Astrocyte (in vitro differentiated cells and primary cell): ENCODE measurements around the gene GRIN3B. TPM values are rescaled to one million over a fixed set of nuclear protein-coding genes. Genes with fewer than 3 reads are reported as not detected.

Experiments used
- DNase-seq: peaks from one replicate; pipeline ENCODE4 v3.0.0-alpha.2; 2010; ENCODE audit warnings: low read depth
- FAIRE-seq: peaks from 2 replicates; lab custom pipeline; 2011; peaks lifted over from hg19 to GRCh38; lab: Jason Lieb, UNC
- H2AFZ ChIP-seq: 2 replicates; pipeline ENCODE4 v1.6.0; 2012; ENCODE audit warnings: low read depth, low read length, inconsistent platforms
- H3K27ac ChIP-seq: 2 replicates; pipeline ENCODE4 v1.5.1; 2011; ENCODE audit warnings: low read depth, low read length, inconsistent platforms
- H3K27me3 ChIP-seq: 2 replicates; pipeline ENCODE4 v1.6.0; 2011; ENCODE audit warnings: low read length, inconsistent platforms; ENCODE audit not compliant: insufficient read depth
- H3K36me3 ChIP-seq: 2 replicates; pipeline ENCODE4 v1.5.1; 2011; ENCODE audit warnings: low read length, inconsistent platforms; ENCODE audit not compliant: insufficient read depth
- H3K4me1 ChIP-seq: 2 replicates; pipeline ENCODE4 v1.5.1; 2011; ENCODE audit warnings: low read length, inconsistent platforms; ENCODE audit not compliant: insufficient read depth
- H3K4me2 ChIP-seq: 2 replicates; pipeline ENCODE4 v1.6.0; 2012; ENCODE audit warnings: low read length, inconsistent platforms
- H3K4me3 ChIP-seq: 2 replicates; pipeline ENCODE4 v1.5.1; 2011; ENCODE audit warnings: low read depth, mild to moderate bottlenecking, low read length, inconsistent platforms; ENCODE audit not compliant: insufficient read depth
- H3K79me2 ChIP-seq: 2 replicates; pipeline ENCODE4 v1.6.0; 2012; ENCODE audit warnings: mild to moderate bottlenecking, low read length, inconsistent platforms; ENCODE audit not compliant: insufficient read depth
- H3K9ac ChIP-seq: 2 replicates; pipeline ENCODE4 v1.6.0; 2012; ENCODE audit warnings: mild to moderate bottlenecking, low read length, inconsistent platforms
- H3K9me3 ChIP-seq: 2 replicates; pipeline ENCODE4 v1.5.1; 2012; ENCODE audit warnings: low read depth, mild to moderate bottlenecking, low read length, inconsistent platforms; ENCODE audit not compliant: insufficient read depth
- H4K20me1 ChIP-seq: 2 replicates; pipeline ENCODE4 v1.6.0; 2012; ENCODE audit warnings: low read length, inconsistent platforms; ENCODE audit not compliant: insufficient read depth
- H3K27ac Mint-ChIP-seq: one replicate; pipeline ENCODE4 v1.8.0; 2021; ENCODE audit warnings: mild to moderate bottlenecking, mixed read lengths; ENCODE audit not compliant: unreplicated experiment
- H3K27me3 Mint-ChIP-seq: one replicate; pipeline ENCODE4 v1.8.0; 2021; ENCODE audit warnings: low read depth, mixed read lengths; ENCODE audit not compliant: unreplicated experiment
- H3K36me3 Mint-ChIP-seq: one replicate; pipeline ENCODE4 v1.8.0; 2021; ENCODE audit warnings: low read depth, mixed read lengths; ENCODE audit not compliant: unreplicated experiment
- H3K4me1 Mint-ChIP-seq: one replicate; pipeline ENCODE4 v1.8.0; 2021; ENCODE audit warnings: low read depth, mixed read lengths; ENCODE audit not compliant: unreplicated experiment
- H3K4me3 Mint-ChIP-seq: one replicate; pipeline ENCODE4 v1.8.0; 2021; ENCODE audit warnings: mild to moderate bottlenecking, moderate library complexity, mixed read lengths; ENCODE audit not compliant: unreplicated experiment
- H3K9me3 Mint-ChIP-seq: one replicate; pipeline ENCODE4 v1.8.0; 2021; ENCODE audit warnings: mild to moderate bottlenecking, mixed read lengths; ENCODE audit not compliant: unreplicated experiment
- EZH2 ChIP-seq: IDR thresholded peaks from 2 replicates; pipeline ENCODE4 v1.6.1; 2012; ENCODE audit warnings: mild to moderate bottlenecking, low read length, inconsistent platforms; ENCODE audit not compliant: insufficient read depth
- total RNA-seq: library from RNA; stranded (reverse); gene quantifications from 2 replicates; pipeline ENCODE4 v1.2.1, GENCODE V29; 2021
- TF ChIP-seq, protein P1 (sequence below): IDR thresholded peaks from 2 replicates; pipeline ENCODE4 v1.5.1; 2011; ENCODE audit warnings: low read depth, mild to moderate bottlenecking, inconsistent platforms, low read length, moderate library complexity; ENCODE audit not compliant: insufficient read depth

The GRIN3B gene
- total RNA-seq, 1 donor from 2014 or later = 2.7 TPM

DNA sequence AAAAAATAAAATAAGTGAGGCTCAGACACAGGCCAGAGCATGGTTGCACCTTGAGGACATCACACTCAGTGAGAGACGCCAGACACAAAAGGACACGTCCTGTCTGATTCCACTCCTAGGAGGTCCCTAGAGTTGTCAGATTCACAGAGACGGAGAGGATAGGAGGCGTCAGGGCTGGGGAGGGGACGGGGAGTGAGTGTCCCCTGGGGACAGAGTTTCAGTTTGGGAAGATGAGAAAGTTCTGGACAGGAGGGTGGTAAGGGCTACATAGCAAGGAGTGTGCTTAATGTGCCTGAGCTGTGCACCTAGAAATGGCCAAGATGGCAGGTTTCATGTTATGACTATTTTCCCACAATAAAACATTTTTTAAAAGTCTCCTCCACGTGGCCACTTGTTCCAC is 2.2 kb upstream of the GRIN3B start:
- Histone ChIP-seq H3K27me3 (peaks cover 34% of the 10 kb centered on the region), H3K4me3 (no peak overlapping the region), H3K27ac (no peak overlapping the region), H4K20me1 (peaks cover 26% of the 10 kb centered on the region), H2AFZ (no peak overlapping the region), H3K4me1 (peaks cover 8% of the 10 kb centered on the region), H3K79me2 (no peaks in the 10 kb centered on the region), H3K36me3 (no peaks in the 10 kb centered on the region), H3K4me2 (no peak overlapping the region), H3K9me3 (no peaks in the 10 kb centered on the region), H3K9ac (no peak overlapping the region)
- Mint-ChIP-seq H3K9me3 (no peaks in the 10 kb centered on the region), H3K27ac (peak overlapping the region; percentile 34), H3K27me3 (peaks cover 20% of the 10 kb centered on the region), H3K4me1 (no peaks in the 10 kb centered on the region), H3K36me3 (peaks cover 2% of the 10 kb centered on the region), H3K4me3 (no peak overlapping the region)
- FAIRE-seq (no peak), DNase-seq (no peak)
- no peak for TF ChIP-seq EZH2
- TF ChIP-seq, protein P1, sequence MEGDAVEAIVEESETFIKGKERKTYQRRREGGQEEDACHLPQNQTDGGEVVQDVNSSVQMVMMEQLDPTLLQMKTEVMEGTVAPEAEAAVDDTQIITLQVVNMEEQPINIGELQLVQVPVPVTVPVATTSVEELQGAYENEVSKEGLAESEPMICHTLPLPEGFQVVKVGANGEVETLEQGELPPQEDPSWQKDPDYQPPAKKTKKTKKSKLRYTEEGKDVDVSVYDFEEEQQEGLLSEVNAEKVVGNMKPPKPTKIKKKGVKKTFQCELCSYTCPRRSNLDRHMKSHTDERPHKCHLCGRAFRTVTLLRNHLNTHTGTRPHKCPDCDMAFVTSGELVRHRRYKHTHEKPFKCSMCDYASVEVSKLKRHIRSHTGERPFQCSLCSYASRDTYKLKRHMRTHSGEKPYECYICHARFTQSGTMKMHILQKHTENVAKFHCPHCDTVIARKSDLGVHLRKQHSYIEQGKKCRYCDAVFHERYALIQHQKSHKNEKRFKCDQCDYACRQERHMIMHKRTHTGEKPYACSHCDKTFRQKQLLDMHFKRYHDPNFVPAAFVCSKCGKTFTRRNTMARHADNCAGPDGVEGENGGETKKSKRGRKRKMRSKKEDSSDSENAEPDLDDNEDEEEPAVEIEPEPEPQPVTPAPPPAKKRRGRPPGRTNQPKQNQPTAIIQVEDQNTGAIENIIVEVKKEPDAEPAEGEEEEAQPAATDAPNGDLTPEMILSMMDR = no peak

GRCh38 chr19:999379-999719 is 870 bp upstream of the GRIN3B start:
- Mint-ChIP-seq H3K27ac (peak overlapping the region; percentile 82), H3K4me3 (peak overlapping the region; percentile 45), H3K27me3 (peaks cover 24% of the 10 kb centered on the region), H3K4me1 (no peaks in the 10 kb centered on the region), H3K9me3 (no peaks in the 10 kb centered on the region), H3K36me3 (peaks cover 2% of the 10 kb centered on the region)
- Histone ChIP-seq H3K9me3 (no peaks in the 10 kb centered on the region), H3K4me2 (no peak overlapping the region), H3K27ac (no peak overlapping the region), H3K9ac (no peak overlapping the region), H3K79me2 (no peaks in the 10 kb centered on the region), H3K4me3 (no peak overlapping the region), H3K27me3 (peaks cover 34% of the 10 kb centered on the region), H4K20me1 (peaks cover 20% of the 10 kb centered on the region), H2AFZ (no peak overlapping the region), H3K4me1 (peaks cover 8% of the 10 kb centered on the region), H3K36me3 (no peaks in the 10 kb centered on the region)
- TF ChIP-seq, protein P1 = no peak
- TF ChIP-seq EZH2 = no peak
- no peak for FAIRE-seq
- DNase-seq = no peak

DNA sequence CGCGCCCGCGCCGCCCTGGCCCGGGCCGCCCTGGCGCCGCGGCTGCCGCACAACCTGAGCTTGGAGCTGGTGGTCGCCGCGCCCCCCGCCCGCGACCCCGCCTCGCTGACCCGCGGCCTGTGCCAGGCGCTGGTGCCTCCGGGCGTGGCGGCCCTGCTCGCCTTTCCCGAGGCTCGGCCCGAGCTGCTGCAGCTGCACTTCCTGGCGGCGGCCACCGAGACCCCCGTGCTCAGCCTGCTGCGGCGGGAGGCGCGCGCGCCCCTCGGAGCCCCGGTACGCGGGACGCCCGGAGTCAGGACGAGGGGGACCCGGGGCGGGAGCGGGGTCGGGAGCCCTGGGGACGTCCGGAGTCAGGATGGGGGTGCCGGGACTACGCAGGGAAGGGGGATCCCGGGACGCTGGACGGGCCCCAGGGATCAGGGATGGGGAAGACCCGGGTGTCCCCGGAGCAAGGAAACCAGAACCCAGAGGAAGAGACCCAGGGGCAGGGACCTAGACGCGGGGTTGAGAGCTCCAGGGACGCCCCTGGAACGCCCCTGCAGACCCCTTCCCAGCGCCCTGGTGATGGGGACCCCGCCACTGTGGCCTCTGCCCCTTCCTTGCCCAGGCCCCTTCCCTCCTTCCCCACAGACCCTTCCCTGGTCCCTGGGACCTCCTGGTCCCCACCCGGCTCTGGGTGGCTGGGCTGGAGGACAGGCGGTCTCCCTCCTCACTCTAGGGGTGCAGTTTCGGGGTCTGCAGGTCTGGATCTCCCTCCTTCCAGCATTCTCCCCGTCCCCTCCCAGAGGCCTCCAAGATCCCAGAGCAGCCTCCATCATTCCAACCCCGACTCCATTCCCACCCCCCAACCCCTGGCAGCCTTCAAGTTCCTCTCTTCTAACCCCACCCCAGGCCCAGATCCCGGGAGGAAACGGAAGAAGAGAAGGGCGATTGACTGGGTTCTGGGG is 645 bp downstream of the GRIN3B start:
- TF ChIP-seq EZH2 = no peak
- TF ChIP-seq, protein P1 = no peak
- H3K9me3 ChIP-seq = no peaks in the 10 kb centered on the region
- no peaks in the 10 kb centered on the region for H3K79me2 ChIP-seq
- H3K27ac ChIP-seq = no peak overlapping the region
- Mint-ChIP-seq H3K27me3 (peaks cover 24% of the 10 kb centered on the region), H3K27ac (no peak overlapping the region), H3K4me1 (no peaks in the 10 kb centered on the region), H3K9me3 (no peaks in the 10 kb centered on the region), H3K4me3 (peak overlapping the region; percentile 62), H3K36me3 (peaks cover 2% of the 10 kb centered on the region)
- peaks cover 8% of the 10 kb centered on the region for H3K4me1 ChIP-seq
- H3K9ac ChIP-seq = no peak overlapping the region
- FAIRE-seq (no peak), DNase-seq (no peak)
- H4K20me1 ChIP-seq = peaks cover 12% of the 10 kb centered on the region
- peak overlapping the region; percentile 36 for H3K4me2 ChIP-seq
- H3K36me3 ChIP-seq = no peaks in the 10 kb centered on the region
- H3K4me3 ChIP-seq = no peak overlapping the region
- no peak overlapping the region for H2AFZ ChIP-seq
- peaks cover 31% of the 10 kb centered on the region for H3K27me3 ChIP-seq
